Stimulated activated CD8-positive, alpha-beta memory T cell treated with anti-CD3 and anti-CD28 coated beads, Interleukin-12 subunit alpha, Interleukin-12 subunit beta, amount 100 ng/mL, for 4 hours (primary cell): ENCODE measurements around the gene UTP18.
"Not testable (repeated sequence)": the region's sequence is repeated elsewhere in the genome, so short reads cannot be mapped to it uniquely, and the experiment has no call there.

Experiments used
- DNase-seq: peaks from one replicate; pipeline ENCODE4 v3.0.0-alpha.2; 2020; ENCODE audit warnings: low read depth

Gene UTP18

GRCh38 chr17:51330861-51331503, 70.6 kb downstream of the UTP18 start:
- DNase-seq = not testable (repeated sequence)

GRCh38 chr17:51335006-51335590, 74.8 kb downstream of the UTP18 start:
- no peak for DNase-seq

GRCh38 chr17:51335883-51336822, 75.8 kb downstream of the UTP18 start:
- no peak for DNase-seq

DNA sequence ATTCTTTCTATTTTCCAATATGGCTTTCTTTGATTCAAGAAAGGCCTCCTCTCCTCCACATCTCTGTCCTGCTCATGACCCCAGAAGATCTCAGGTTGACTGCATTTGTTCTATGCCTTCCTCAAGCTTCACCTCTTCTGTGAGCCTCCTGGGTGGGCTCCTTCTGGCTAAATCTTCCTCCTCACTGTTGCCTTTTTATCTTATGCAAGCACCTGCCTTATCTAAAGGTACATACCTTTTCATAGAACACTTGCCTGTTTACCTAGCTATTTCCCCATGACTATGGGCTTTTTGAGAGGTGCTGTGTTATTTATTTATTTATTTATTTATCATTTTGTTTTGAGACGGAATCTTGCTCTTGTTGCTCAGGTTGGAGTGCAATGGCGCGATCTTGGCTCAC, 81.1 kb downstream of the UTP18 start:
- no peak for DNase-seq

- no peak for DNase-seq
Measured at GRCh38 chr17:51342257-51342656, 81.9 kb downstream of the UTP18 start.

- no peak for DNase-seq
Measured at GRCh38 chr17:51344532-51344931, 84.2 kb downstream of the UTP18 start.

- DNase-seq = no peak
Measured at GRCh38 chr17:51346218-51346982, 86.1 kb downstream of the UTP18 start.
